PC-9 (cell line): ENCODE measurements around the gene ABCA4. TPM values are rescaled to one million over a fixed set of nuclear protein-coding genes. Genes with fewer than 3 reads are reported as not detected.
A peak's percentile ranks its signal among the peaks of the same experiment; 100 is the strongest.
"Not testable (repeated sequence)": the region's sequence is repeated elsewhere in the genome, so short reads cannot be mapped to it uniquely, and the experiment has no call there.

Experiments
- BruUV-seq: library from RNA; stranded (reverse); fragments of 400-500 nt; replicated peaks from 2 replicates; lab custom pipeline; 2021; lab: Mats Ljungman, UMichigan
- CTCF ChIA-PET: fragments of 300-600 bp; sonication (Branson Sonifier 250); formaldehyde crosslinking; loops from one replicate; lab custom pipeline; 2022; ENCODE audit warnings: antibody characterized with exemption; lab: Charles Lee
- POLR2A ChIA-PET: fragments of 300-600 bp; sonication (Branson Sonifier 250); formaldehyde crosslinking; loops from one replicate; lab custom pipeline; 2022; ENCODE audit warnings: antibody characterized with exemption; ENCODE audit not compliant: unreplicated experiment; lab: Charles Lee
- DNase-seq, 2 experiments: peaks; one replicate each; pipeline versions ENCODE4 v3.0.0 to v3.0.0-alpha.2; 2015 to 2022; ENCODE audit warnings: mixed read lengths in 1 of 2
- H2AFZ ChIP-seq: fragments of 200-600 bp; sonication (generic); 2 replicates; pipeline ENCODE4 v1.8.1; 2017; ENCODE audit warnings: antibody characterized with exemption
- H3F3A ChIP-seq: fragments of 200-600 bp; sonication (generic); 2 replicates; pipeline ENCODE4 v1.8.1; 2017; ENCODE audit warnings: antibody characterized with exemption, mild to moderate bottlenecking, low read depth; ENCODE audit not compliant: insufficient read depth
- H3K27ac ChIP-seq: fragments of 200-600 bp; sonication (generic); 2 replicates; pipeline ENCODE4 v1.6.1; 2016; ENCODE audit warnings: mixed run types
- H3K27me3 ChIP-seq: fragments of 200-600 bp; sonication (generic); 2 replicates; pipeline ENCODE4 v1.6.1; 2016; ENCODE audit warnings: low read depth, mixed run types; ENCODE audit not compliant: insufficient read depth
- H3K36me3 ChIP-seq: fragments of 200-600 bp; sonication (generic); 2 replicates; pipeline ENCODE4 v1.6.1; 2016; ENCODE audit warnings: low read depth, mixed run types
- H3K4me1 ChIP-seq: fragments of 200-600 bp; sonication (generic); replicated peaks from 2 replicates; pipeline ENCODE4 v1.6.1; 2016; ENCODE audit warnings: mixed run types; ENCODE audit not compliant: insufficient read depth
- H3K4me2 ChIP-seq: fragments of 200-600 bp; sonication (generic); 2 replicates; pipeline ENCODE4 v1.6.1; 2017; ENCODE audit warnings: mixed run types
- H3K4me3 ChIP-seq: fragments of 200-600 bp; sonication (generic); 2 replicates; pipeline ENCODE4 v1.6.1; 2016; ENCODE audit warnings: mixed run types
- H3K79me2 ChIP-seq: fragments of 200-600 bp; sonication (generic); 2 replicates; pipeline ENCODE4 v1.6.1; 2017; ENCODE audit warnings: low read depth, mixed run types
- H3K9me2 ChIP-seq: fragments of 200-600 bp; sonication (generic); 2 replicates; pipeline ENCODE4 v1.8.1; 2017; ENCODE audit warnings: mild to moderate bottlenecking; ENCODE audit not compliant: insufficient read depth
- H3K9me3 ChIP-seq: fragments of 200-600 bp; sonication (generic); 2 replicates; pipeline ENCODE4 v1.8.1; 2016; ENCODE audit warnings: low read depth; ENCODE audit not compliant: insufficient read depth
- H4K20me1 ChIP-seq: fragments of 200-600 bp; sonication (generic); 2 replicates; pipeline ENCODE4 v1.8.1; 2017; ENCODE audit not compliant: insufficient read depth
- CTCF ChIP-seq: fragments of 200-600 bp; sonication (generic); conservative IDR thresholded peaks from 2 replicates; pipeline ENCODE4 v1.6.1; 2017; ENCODE audit warnings: mixed run types, antibody characterized with exemption, mild to moderate bottlenecking, moderate library complexity
- EZH2 ChIP-seq: fragments of 200-600 bp; sonication (generic); IDR thresholded peaks from 2 replicates; pipeline ENCODE4 v1.8.0; 2017; ENCODE audit warnings: antibody characterized with exemption, low read depth
- intact Hi-C: fragments of 100-400 bp; cut with micrococcal nuclease; formaldehyde crosslinking; loops from one replicate; pipeline ENCODE4 v1.10.0; 2022; ENCODE audit not compliant: unreplicated experiment
- total RNA-seq: library from RNA; stranded (reverse); gene quantifications from 2 replicates; pipeline ENCODE4 v1.2.3, GENCODE V29; 2021

The ABCA4 gene
- total RNA-seq, 1 experiment from 2014 or later: 20.8 TPM

GRCh38 chr1:93992954-93993353 lies 128.0 kb downstream of the ABCA4 start:
- peaks cover 30% of the 10 kb centered on the region for H3F3A ChIP-seq
- no peaks in the 10 kb centered on the region for H3K79me2 ChIP-seq
- H3K36me3 ChIP-seq: no peaks in the 10 kb centered on the region
- H3K4me2 ChIP-seq: no peak overlapping the region
- ChIA-PET POLR2A (interaction anchor here (0.6 kb wide), 2 partner anchors 26 to 28 kb away, joined by 4 to 5 read pairs; no protein-coding TSS in a partner anchor), CTCF (interaction anchor here (0.5 to 1.1 kb wide), 2 partner anchors 29 to 743 kb away, joined by 3 read pairs; no protein-coding TSS in a partner anchor)
- H3K4me1 ChIP-seq: peaks cover 59% of the 10 kb centered on the region
- no peaks in the 10 kb centered on the region for H3K9me2 ChIP-seq
- intact Hi-C loops: loop anchor here (1.0 kb wide), 1 partner anchor 28 kb away; no protein-coding TSS in a partner anchor
- H3K9me3 ChIP-seq: no peaks in the 10 kb centered on the region
- no peaks in the 10 kb centered on the region for H4K20me1 ChIP-seq
- H3K27ac ChIP-seq: no peak overlapping the region
- no peak overlapping the region for H3K4me3 ChIP-seq
- DNase-seq: no peak
- TF ChIP-seq EZH2 (no peak), CTCF (no peak)
- no peak overlapping the region for H2AFZ ChIP-seq
- no peaks in the 10 kb centered on the region for H3K27me3 ChIP-seq
- no TSS peak for BruUV-seq

GRCh38 chr1:93992190-93992589 lies 128.8 kb downstream of the ABCA4 start:
- ChIA-PET POLR2A (no interaction called here), CTCF (interaction anchor here (1.1 kb wide), 1 partner anchor 30 kb away, joined by 3 read pairs; no protein-coding TSS in a partner anchor)
- no peak for TF ChIP-seq CTCF
- no peak for TF ChIP-seq EZH2
- intact Hi-C loops: no loop called here
- no peaks in the 10 kb centered on the region for H3K9me3 ChIP-seq
- H2AFZ ChIP-seq: no peak overlapping the region
- H3K4me3 ChIP-seq: no peak overlapping the region
- no peaks in the 10 kb centered on the region for H4K20me1 ChIP-seq
- no TSS peak for BruUV-seq
- H3K79me2 ChIP-seq: no peaks in the 10 kb centered on the region
- peaks cover 67% of the 10 kb centered on the region for H3K4me1 ChIP-seq
- no peaks in the 10 kb centered on the region for H3K36me3 ChIP-seq
- no peak overlapping the region for H3K4me2 ChIP-seq
- no peaks in the 10 kb centered on the region for H3K27me3 ChIP-seq
- H3F3A ChIP-seq: peaks cover 38% of the 10 kb centered on the region
- H3K27ac ChIP-seq: no peak overlapping the region
- no peak for DNase-seq
- no peaks in the 10 kb centered on the region for H3K9me2 ChIP-seq

GRCh38 chr1:93991271-93991670 lies 129.7 kb downstream of the ABCA4 start:
- Histone ChIP-seq H3K27me3 (no peaks in the 10 kb centered on the region), H3K9me2 (no peaks in the 10 kb centered on the region), H2AFZ (no peak overlapping the region), H3K27ac (peak overlapping the region; percentile 95; the same call in 1 of the 2 replicates), H3F3A (peaks cover 46% of the 10 kb centered on the region), H3K4me1 (peaks cover 73% of the 10 kb centered on the region), H3K4me2 (no peak overlapping the region), H3K9me3 (no peaks in the 10 kb centered on the region), H4K20me1 (no peaks in the 10 kb centered on the region), H3K79me2 (no peaks in the 10 kb centered on the region), H3K4me3 (no peak overlapping the region), H3K36me3 (no peaks in the 10 kb centered on the region)
- BruUV-seq: no TSS peak
- intact Hi-C loops: no loop called here
- POLR2A ChIA-PET: interaction anchor here (0.7 kb wide), 1 partner anchor 215 kb away, joined by 7 read pairs; no protein-coding TSS in a partner anchor
- CTCF ChIA-PET: interaction anchor here (0.6 kb wide), 1 partner anchor 246 kb away, joined by 5 read pairs; the partner anchor contains the start of gene ARHGAP29
- no peak for TF ChIP-seq EZH2
- TF ChIP-seq CTCF: no peak
- DNase-seq: no peak

GRCh38 chr1:93990477-93990876 lies 130.5 kb downstream of the ABCA4 start:
- H3K27me3 ChIP-seq, H3K9me3 ChIP-seq, H3K36me3 ChIP-seq, DNase-seq, BruUV-seq, H3K79me2 ChIP-seq, H3K4me3 ChIP-seq, H4K20me1 ChIP-seq, intact Hi-C loops, H3K9me2 ChIP-seq: not testable (repeated sequence)
- Histone ChIP-seq H2AFZ (peak overlapping the region; percentile 26; the same call in 1 of the 2 replicates), H3K4me2 (peak overlapping the region; percentile 69; the same call in 1 of the 2 replicates), H3K27ac (peak overlapping the region; percentile 95), H3F3A (peaks cover 43% of the 10 kb centered on the region), H3K4me1 (peaks cover 65% of the 10 kb centered on the region)
- POLR2A ChIA-PET: interaction anchor here (0.7 to 3.1 kb wide), 5 partner anchors 25 to 325 kb away, joined by 5 to 55 read pairs (median 8); no protein-coding TSS in a partner anchor
- CTCF ChIA-PET: interaction anchor here (0.6 to 0.7 kb wide), 3 partner anchors 33 to 1713 kb away, joined by 3 to 5 read pairs (median 3); partner anchors contain the start of gene ARHGAP29
